GM12873 (cell line): ENCODE data around the gene EFCC1.

ENCODE experiments used
- TF ChIP-seq, protein P1 (sequence below): IDR thresholded peaks from 2 replicates; pipeline ENCODE4 v1.5.1; 2012; ENCODE audit warnings: low read depth, mild to moderate bottlenecking, moderate library complexity, low read length, control low read depth; ENCODE audit not compliant: insufficient read depth; ENCODE audit errors: missing control alignments

EFCC1 gene

DNA sequence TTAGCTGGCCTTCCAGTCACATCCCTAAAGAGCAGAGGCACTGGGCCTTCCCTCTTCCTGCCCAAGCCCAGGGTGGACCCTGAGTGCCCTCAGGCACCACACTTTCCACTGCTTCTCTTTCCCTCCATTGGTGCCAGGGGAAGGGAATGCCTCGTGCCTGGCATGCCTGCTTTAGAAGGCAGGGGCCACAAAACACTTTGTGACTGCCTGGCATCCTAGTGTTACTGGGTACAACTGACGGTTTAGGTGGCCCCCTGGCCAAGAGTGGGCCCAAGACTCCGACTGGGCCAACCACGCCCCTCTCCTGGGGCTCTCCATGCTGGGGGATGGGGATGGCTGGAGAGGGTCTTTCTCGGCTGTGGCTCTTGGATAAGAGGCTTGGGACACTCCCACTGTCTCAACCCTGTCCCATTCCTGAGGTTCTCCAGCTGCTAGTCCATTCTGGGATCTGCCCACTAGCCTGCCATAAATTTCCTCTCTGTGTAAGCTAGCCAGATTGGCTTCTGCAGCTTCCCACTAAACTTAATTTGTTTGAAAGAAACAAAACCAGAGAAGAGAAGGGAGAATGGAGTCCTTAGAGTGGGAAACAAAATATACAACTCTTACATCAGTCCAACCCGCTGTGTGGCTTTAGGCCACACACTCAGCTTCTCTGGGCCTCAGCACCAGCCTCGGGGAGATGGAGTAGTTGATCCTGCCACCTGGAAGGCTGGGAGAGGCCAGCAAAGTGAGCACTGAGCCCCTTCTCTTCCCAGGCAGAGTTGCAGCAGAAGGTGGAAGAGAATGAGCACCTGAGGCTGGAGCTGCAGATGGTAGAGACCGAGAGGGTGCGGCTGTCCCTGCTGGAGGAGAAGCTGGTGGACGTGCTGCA is 35.4 kb downstream of the EFCC1 start:
- TF ChIP-seq, protein P1, sequence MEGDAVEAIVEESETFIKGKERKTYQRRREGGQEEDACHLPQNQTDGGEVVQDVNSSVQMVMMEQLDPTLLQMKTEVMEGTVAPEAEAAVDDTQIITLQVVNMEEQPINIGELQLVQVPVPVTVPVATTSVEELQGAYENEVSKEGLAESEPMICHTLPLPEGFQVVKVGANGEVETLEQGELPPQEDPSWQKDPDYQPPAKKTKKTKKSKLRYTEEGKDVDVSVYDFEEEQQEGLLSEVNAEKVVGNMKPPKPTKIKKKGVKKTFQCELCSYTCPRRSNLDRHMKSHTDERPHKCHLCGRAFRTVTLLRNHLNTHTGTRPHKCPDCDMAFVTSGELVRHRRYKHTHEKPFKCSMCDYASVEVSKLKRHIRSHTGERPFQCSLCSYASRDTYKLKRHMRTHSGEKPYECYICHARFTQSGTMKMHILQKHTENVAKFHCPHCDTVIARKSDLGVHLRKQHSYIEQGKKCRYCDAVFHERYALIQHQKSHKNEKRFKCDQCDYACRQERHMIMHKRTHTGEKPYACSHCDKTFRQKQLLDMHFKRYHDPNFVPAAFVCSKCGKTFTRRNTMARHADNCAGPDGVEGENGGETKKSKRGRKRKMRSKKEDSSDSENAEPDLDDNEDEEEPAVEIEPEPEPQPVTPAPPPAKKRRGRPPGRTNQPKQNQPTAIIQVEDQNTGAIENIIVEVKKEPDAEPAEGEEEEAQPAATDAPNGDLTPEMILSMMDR = no peak

DNA sequence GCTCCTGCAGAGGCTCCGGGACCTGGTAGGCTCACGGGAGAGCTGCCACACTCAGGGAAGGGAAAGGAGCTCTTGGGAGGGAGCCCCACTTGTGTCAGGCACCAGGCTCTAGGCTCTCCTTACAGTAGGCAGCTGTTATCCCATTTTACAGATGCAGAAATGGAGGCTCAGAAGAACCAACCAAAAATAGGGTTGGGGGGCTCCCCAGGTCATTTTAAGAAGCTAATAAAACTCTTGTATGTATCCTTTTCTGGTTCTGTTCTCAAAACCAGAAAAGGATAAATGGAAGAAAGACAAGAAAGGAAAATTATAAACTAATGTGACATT is 36.0 kb downstream of the EFCC1 start:
- TF ChIP-seq, protein P1 = no peak

DNA sequence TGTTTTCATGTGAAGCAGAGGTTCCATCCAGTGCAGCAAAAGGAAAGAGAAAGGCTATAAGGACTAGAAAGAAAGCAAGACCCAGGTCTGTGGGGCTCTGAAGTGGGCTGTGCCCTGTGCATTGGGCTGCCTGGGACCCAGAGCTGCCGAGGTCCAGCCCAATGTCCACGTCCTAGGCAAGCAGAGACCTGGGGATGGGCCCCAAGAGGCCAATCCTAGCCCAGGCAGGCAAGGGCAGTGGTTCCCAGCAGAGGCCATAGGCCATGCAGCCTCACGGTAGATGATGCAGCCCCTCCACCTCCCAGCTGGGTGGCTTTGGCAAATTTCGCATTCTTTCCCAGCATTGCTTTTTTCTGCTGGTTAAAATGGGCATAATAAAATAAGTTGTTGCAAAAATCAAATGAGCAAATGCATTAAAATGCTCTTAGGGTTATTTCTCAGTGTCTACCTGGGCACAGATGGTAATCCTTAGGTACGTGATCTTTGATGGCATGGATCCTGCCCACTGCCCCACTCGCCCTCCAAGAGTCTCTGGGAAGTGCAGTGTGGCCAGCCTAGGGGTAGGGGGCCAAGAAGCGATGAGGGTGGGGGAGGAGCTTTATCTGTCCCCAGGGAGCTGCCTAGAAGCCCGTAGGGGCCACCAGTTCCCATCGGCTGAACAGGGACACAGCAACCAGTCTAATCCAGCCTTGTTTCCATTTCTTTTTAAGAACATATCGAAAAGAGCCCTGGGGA is 37.2 kb downstream of the EFCC1 start:
- TF ChIP-seq, protein P1 = no peak

DNA sequence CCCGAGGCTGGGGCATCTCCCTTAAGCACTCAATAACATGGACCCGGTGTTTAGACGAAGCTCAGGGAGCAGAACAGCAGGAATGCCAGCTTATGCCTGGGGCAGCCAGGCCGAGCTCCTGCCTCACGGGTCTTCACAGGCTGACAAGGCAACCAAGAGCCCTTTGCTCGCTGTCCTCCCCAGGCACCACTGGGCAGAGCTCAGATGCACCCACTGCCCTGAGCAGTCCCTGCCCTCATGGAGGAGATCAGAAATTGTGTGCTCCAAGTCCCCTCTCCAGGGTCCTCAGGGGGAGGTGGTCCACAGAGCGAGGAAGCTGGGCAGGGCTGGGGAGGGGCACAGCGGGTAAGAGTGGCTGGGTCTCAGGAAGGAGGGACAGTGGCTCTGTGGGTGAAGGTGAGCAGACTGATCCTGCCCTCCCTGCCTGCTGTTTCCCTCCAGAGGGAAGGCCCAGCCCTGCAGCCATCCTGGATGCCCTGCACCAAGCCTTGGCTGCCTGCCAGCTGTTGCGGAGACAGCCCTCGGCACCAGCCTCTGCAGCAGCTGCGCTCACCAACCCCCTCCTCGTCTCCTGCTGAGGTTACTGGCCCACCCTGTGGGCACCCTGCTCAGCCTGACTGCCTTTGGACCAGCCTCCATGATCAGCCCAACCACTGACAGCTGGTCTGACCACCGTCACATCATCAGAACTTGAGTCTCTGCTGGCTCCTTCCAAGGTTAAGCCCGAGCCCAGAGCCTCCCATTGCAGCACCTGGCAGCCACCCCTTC is 38.4 kb downstream of the EFCC1 start:
- TF ChIP-seq, protein P1 = no peak

DNA sequence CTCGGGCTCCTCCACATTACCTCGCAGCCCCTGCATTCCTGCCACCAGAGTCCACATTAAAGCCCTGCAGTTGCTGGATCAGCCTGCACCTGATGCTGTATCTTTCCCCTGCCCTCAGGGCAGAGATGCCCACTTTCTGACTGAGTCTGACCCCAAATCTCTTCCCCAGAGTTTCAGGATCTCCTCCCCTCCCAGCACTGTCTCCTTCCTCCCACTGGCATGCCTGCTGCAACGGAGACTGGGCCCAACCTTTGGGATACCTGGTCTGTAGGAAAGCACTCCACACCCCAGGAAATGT is 38.9 kb downstream of the EFCC1 start:
- TF ChIP-seq, protein P1 = no peak

DNA sequence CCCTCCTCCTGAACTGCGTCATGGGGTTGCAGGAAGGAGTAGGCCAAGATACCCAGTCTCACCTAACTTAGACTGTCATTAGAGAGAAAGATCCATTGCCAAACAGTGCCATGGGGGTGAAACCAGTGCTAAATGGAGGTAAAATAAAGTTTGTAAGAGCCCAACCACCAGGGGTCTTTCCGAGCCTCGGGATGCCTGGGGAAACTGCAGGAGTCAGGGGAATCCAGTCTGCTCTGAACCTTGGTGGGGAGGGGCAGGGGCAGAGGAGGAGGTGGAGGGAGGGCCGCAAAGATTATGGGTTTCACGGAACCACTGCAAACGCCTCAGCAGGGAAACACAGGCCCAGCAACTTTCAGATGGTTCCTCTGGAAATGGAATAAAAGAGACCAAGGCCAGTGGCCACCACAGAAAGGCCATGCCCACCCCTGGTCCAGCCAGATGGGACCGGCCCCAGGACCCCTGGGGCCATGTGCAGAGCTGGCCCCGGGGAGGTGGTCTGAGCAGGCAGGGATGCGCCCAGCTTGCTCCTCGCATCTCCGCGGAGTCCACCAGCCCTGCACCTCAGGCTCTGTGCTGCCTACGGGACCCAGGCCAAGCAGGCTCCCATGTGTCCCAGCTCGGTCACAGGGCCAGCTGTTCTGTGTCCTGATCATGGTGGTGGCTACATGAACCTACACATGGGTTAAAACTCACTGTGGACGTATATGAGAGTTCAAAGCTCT is 39.6 kb downstream of the EFCC1 start:
- TF ChIP-seq, protein P1 = no peak
